ENCODE data around the gene KRT85.
"Not testable (repeated sequence)": the region's sequence is repeated elsewhere in the genome, so short reads cannot be mapped to it uniquely, and the experiment has no call there.

KRT85 gene

DNA sequence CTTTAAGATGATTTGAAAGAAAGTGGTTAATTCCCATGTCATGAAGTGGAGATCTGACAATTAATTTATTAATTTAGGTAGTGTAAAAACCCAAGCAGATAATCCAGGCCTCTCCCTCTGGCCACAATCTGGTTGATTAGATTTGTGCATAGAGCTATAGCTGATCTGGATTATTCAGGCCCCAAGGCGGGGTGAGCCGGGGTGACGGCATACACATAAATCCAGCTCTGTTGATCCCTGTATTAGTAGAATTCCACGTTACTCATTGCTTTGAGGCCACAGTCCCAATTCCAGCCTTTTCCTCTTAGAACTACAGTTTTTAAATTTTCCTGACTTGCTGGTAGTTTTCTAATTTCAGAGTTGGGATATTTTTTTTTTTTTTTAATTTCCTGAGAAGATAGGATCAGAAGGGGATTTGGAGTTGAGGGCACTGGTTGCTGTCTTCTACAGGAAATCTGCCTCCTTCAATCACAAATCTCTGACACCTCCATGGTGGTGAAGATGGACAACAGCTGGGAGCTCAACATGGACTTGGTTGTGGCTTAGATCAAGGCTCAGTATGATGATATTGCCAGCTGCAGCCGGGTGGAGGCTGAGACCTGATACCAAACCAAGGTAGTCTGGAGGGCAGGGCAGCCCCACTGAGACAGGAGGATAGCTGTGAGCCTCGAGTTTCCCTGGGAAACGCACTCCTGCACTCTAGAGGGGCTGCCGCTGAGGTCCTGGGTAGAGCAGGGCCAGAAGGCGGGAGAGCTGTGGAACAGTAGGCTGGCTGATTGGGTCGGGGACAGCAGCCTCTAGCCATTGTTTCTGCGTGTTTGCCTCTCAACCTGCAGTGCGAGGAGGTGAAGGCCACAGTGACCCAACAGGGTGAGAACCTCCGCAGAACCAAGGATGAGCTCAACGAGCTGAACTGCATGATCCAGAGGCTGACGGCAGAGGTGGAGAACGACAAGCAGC is 19.4 kb downstream of the KRT85 start:
- DNase-seq, result no peak

DNA sequence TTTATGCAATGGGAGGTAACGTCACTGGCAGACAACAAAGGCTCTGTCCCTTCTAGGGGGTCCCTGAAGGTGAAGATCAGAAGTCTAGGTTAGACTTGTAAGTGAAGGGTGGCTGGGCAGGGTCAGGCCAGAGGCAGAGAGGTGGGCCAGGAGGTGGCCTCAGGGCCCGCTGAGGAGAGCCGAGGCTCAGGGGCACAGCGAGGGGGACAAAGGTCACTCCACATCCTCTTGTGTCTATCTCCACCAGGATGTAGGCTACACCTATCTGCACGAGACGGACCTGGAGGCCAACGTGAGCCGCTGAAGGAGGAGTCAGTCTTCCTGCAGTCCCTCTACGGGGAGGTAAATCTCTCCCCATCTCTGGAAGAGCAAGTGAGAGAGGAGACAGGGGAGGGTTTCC is 20.3 kb downstream of the KRT85 start:
- no peak for DNase-seq

- DNase-seq, result no peak
These were observed 20.7 kb downstream of the KRT85 start for GRCh38 chr12:52346593-52346992.

- DNase-seq, result not testable (repeated sequence)
These were observed 22.2 kb downstream of the KRT85 start for GRCh38 chr12:52345041-52345440.

GRCh38 chr12:52344111-52344510 is 23.2 kb downstream of the KRT85 start:
- no peak for DNase-seq

DNA sequence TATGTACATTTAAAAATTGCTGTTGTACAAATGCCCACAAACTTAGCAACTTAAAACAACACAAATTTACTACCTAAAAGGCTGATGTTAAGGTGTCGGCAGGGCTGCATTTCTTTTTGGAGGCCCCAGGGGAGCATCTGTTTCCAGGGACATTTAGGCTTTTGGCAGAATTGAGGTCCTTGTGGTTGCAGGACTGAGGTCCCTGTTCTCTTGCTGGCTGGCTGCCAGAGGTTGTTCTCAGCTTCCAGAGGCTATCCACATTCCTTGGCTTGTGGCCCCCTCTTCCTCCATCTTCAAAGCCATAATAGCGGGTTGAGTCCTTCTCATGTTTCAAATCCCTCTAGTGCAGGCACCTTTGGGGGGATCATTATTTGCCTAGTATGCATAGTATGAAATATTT is 23.7 kb downstream of the KRT85 start:
- no peak for DNase-seq

GRCh38 chr12:52342781-52343490 is 24.3 kb downstream of the KRT85 start:
- DNase-seq, result no peak

GRCh38 chr12:52341066-52341580 is 26.2 kb downstream of the KRT85 start:
- no peak for DNase-seq

DNA sequence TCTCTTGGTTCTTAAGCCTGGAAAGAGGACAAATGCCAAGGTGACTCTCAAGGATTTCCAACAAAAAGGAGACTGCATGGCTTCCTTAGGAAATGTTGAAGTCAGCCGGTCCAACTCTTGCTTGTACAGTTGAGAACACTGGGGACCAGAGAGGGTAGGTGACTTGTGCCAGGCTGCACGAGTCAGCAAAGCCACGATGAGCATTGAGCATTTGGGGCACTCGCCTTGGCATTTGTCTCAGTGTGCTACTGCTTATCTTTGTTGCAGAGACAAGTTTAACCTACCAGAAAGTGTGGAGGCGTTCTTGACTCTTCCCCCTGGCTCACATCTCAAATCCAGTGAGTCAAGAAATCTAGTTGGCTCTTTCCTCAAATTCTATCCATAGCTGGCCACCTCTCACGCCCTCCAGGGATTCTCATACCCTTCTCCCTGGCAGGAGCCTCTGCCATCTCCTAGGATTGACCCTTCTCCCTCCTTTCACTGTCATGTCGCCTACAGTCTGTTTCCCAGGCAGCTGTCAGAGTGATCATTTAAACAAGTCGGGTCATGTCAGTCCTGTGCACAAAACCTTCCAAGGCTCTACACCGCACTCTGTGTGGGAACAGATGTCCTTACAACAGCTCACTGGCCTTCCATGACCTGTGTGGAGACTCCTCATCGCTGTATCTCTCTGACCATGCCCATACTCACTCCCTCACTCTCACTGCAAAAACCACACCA is 28.9 kb downstream of the KRT85 start:
- DNase-seq, result no peak

DNA sequence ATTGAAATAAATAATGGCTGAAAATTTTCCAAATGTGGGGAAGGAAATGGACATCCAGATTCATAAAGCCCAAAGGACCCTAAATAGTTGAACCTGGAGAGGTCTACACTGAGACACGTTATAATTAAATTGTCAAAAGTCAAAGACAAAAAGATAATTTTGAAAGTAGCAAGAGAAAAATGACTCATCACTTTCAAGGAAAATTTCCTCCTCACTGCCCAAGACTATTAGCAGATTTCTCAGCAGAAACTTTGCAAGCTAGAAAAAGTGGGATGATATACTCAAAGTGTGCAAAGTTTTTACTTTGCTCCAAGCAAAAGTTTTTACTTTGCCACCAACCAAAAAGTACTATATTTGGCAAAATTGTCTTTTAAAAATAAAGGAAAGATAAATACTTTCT is 30.2 kb downstream of the KRT85 start:
- DNase-seq, result no peak

GRCh38 chr12:52336641-52337040 is 30.6 kb downstream of the KRT85 start:
- no peak for DNase-seq

GRCh38 chr12:52335598-52336262 is 31.6 kb downstream of the KRT85 start:
- DNase-seq, result no peak

- no peak for DNase-seq
These were observed 33.1 kb downstream of the KRT85 start for GRCh38 chr12:52334185-52334584.

DNA sequence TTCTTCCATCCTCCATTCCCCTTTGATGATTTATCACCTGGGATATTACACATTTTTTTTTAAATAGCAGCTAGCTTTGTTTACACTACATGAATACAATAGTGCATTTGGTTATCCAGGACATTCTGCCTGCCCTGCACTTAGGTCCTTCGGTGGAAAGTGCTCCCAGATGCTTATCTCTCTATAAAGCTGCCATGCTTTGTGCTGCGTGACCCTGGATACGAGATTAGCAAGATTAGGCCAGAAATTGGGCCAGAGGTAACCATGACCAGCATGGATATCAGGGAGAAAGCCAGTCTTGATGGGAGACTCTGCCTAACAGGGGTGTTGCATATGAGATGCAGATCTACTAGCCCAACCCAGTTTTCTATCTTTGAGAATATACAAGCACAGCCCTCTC is 34.0 kb downstream of the KRT85 start:
- DNase-seq, result peak in 2 of 3 experiments; percentile 43 to 77

- no peak for DNase-seq
These were observed 34.9 kb downstream of the KRT85 start for GRCh38 chr12:52332381-52332780.

GRCh38 chr12:52331833-52332232 is 35.4 kb downstream of the KRT85 start:
- no peak for DNase-seq

DNA sequence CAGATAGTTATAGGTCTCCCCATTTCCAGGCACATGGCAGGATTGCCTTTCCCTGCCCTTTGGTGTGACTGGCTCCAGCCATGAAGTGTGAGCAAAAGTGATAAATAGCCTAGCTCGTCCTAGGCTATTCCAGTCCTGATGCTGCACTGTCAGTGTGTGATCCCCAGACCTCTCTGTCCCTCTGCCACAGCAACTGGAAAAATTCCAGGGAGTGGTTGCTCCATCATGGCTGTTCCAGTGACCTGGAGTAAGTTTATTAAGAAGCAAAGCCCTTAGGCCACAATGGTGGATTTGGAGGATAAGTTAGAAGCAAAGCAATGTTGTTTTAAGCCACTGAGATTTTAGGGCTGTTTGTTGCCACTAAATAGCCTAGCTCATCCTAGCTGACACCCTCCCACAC is 36.2 kb downstream of the KRT85 start:
- DNase-seq, result no peak

GRCh38 chr12:52327830-52328500 is 39.3 kb downstream of the KRT85 start:
- no peak for DNase-seq

DNA sequence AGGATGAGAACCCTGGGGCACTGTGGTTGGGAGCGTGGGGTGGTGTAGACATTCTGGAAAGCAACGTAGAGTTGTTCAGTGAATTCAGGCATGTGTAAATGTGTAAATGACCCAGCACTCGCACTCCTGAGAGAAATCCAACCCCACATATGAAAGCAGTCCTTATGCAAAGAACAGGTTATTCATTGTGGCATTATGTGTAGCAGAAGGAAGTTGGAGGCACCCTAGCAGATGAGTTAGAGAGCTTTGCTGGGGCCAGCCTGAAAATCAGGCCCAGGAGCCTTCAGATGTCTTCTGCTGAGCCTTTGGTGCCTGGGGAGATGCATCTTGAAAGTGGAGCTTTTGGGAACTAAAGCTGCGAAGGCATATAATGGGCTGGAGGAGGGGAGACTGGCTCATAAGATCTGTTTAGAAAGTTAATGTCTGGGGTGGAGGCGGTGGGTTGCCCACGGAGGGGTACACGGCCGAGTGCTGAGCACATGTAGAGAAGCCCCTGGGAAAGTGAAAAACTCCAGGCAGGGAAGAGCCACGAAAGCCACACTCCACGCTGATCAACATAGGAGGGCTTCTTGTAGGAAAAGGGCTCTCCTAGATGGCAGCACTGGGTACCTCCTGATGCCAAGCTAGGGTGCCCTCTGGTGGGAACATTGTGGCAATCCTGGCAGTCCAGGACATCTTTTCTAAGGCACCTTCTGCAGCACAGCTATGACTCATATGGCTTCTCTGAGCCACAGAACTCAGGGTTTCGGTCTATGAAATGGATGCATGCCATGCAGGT is 40.0 kb downstream of the KRT85 start:
- DNase-seq, result peak; percentile 69 to 93 (median 71)

- DNase-seq, result no peak
These were observed 43.2 kb downstream of the KRT85 start for GRCh38 chr12:52324153-52324444.

DNA sequence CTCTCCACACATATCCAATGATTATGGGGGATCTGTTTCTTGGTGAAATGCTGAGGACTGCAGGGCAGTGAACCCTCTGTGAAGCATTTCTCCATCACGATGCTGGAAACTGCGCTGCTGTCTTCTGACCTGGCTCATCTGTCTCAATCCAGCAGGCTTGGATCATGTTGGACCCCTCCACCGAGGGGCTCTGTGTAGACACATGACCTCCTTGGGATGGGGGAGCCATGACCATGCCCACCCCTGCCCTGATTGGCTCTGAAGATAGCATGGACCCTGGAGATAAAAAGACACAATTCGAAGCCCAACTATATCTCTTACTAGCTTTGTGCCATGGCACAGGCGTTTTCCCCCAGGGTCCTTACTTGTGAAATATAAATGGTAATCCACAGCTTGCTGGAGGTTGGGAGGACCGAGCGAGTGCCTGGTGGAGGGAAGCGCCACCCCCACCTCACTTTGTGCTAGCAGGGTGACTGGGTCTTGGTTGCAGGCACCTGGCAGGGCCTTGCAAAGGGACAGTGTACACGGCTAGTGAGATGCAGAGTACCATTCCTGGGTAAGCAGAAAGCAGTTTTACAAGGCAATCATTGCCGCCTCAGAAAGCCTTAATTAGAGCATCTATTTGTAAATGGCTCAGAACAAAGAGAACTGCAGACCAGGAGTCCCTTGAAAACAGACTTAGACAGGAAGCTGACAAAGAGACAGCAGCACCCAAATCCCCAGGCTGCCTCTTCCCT is 43.7 kb downstream of the KRT85 start:
- peak in 2 of 3 experiments; percentile 75 to 89 for DNase-seq

Measured in NCI-H1417 (cell line).